NK-92 (cell line): ENCODE results near the gene UBE4B.
"Not testable (repeated sequence)": the region's sequence is repeated elsewhere in the genome, so short reads cannot be mapped to it uniquely, and the experiment has no call there.

Source experiments
- DNase-seq: peaks from one replicate; lab custom pipeline; 2025; ENCODE audit not compliant: unreplicated experiment; lab: John Stamatoyannopoulos, UW

UBE4B gene

GRCh38 chr1:10070206-10070605 lies 37.4 kb downstream of the UBE4B start:
- no peak for DNase-seq

DNA sequence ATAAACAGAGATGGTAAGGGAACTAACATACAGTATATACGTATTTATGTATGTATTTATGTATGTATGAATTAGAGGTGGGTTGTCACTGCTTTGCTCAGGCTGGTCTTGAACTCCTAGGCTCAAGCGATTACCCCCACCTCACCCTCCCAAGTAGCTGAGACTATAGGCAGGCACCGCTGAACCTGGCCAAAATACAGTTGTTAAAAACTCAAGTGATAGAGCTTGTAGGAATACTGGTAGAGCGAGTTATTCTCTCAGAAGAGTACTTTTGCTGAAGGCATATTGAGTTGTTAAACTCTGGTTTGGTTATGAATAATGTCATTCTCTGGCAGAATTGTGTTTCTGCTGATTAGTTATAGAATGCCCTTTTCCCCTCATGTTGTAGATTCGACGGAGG lies 38.9 kb downstream of the UBE4B start:
- no peak for DNase-seq

- DNase-seq: not testable (repeated sequence)
Observed at GRCh38 chr1:10073371-10073770, 40.6 kb downstream of the UBE4B start.

DNA sequence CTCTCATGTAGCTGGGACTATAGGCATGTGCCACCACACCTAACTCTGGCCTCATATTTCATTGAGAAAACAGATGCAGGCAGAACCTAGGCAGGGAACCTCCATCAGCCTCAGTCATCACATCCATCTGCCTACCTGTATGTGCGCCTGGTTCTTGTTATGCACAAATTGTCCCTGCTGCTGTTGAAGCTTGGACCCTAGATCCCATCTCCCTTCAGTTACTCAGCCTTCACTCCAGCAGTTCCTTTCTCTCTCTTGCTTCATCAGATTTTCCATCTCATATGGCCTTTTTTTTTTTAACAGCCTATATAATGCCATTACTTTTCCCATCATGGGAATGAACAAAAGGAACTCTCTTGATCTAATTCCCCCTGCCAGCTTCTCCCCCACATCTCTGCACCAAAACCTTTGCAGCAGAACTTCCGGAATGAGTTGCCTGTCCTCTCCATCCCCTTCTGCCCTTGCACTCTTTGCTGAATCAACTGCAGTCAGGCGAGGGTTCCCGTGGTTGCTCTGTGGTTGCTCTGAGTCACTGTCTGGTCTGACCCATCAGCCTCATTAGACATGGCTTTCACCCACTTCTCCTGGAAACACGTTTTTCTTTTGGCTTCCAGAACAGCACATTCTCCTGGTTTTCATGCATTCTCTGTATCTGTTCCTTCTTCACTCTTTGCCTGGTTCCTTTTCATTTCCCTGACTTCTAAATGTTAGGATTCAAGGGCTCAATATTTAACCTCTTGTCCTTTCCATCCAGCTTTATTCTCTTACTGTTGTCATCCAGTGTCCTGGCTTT lies 41.5 kb downstream of the UBE4B start:
- DNase-seq: no peak

DNA sequence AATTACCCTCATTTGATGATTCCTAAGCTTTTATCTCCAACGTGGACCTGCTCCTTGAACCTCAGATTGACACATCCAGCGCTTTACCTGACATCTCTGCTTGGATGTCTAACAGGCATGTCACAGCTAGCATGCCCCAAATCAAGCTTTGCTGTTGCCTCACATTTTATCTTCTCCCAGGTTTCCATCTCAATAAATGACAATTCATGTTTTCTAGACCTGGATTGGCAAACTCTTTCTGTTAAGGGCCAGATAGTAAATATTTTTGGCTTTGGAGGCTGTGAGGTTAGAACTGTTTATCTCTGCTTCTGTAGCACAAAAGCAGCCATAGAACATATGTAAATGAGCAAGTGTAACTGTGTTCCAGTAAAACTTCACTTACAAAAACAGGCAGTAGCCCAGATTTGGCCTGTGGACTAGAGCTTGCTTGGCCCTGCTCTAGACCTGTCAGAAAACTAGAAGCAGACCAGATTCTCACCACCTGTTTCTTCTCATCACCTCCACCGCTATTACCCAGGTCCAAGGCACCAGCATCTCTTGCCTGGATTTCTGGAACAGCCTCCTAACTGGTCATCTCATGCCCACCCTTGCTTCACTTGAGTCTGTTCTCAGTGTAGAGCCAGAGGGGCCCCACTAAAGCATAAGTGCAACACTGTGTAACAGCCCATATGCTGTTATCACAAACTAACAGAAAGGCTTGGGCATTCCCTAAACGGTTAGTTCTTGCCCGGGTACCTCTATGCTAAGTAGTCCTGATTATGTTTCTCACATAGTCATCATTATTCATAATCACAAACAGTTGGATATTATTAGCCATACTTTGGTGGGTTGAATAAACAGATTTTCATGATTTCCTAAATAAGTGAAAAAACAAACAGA lies 42.3 kb downstream of the UBE4B start:
- no peak for DNase-seq

- DNase-seq: no peak
Observed at GRCh38 chr1:10075732-10076131, 43.0 kb downstream of the UBE4B start.

DNA sequence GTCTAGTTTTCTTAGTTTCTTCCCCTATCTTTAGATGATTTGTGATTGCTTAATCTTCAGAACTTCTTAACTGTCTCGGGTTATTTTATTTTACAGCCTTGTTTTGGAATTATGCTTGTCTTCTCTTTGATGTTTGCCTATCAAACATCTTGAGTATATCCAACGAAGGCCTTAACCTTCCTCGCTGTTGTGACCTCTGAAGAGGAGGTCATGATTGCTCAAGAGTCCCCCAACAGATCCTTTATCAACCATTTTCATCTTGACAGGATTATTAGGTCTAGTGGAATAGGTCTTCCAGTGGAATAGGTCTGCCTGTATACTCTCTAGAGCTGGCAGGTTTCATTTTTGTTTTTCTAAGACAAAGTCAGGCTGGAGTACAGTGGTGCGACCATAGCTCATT lies 45.7 kb downstream of the UBE4B start:
- DNase-seq: no peak

GRCh38 chr1:10080523-10080922 lies 47.8 kb downstream of the UBE4B start:
- no peak for DNase-seq

GRCh38 chr1:10082785-10083479 lies 50.2 kb downstream of the UBE4B start:
- DNase-seq: no peak

- DNase-seq: no peak
Observed at GRCh38 chr1:10084045-10084444, 51.3 kb downstream of the UBE4B start.

GRCh38 chr1:10085076-10085475 lies 52.3 kb downstream of the UBE4B start:
- DNase-seq: no peak

DNA sequence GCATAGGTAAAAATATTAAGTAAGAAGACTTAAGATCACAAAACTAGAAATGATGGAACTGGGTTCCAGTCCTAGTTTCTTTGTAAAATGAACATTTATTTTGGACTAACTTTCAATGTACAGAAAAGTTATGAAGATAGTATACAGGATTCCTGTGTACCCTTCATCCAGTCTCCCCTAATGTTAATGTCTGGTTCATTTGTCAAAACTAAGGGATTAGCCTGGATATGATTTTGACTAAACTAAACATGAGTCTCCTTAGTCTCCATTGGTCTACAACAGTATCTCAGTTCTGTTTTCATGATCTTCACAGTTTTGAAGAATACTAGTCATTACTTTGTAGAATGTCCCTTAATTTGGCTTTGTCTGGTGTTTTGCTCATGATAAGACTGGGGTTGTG lies 54.5 kb downstream of the UBE4B start:
- no peak for DNase-seq

DNA sequence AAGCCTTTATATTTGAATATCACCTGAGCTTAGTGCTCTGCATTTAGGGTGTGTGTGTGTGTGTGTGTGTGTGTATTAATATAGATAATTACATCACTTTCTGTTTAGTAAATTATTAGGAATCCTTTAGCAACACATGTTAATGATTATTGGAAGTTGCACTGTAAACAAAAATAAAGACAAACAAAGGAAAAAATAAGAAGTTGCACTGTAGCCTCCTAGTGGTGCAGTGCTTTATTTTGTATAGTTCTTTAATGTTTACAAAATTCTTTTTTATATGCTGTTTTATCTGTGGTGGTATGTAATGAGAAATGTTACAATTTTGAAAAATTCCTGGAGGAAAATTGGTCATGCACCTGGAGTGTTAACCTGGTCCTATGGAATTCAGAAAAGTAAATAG lies 69.2 kb downstream of the UBE4B start:
- DNase-seq: no peak

DNA sequence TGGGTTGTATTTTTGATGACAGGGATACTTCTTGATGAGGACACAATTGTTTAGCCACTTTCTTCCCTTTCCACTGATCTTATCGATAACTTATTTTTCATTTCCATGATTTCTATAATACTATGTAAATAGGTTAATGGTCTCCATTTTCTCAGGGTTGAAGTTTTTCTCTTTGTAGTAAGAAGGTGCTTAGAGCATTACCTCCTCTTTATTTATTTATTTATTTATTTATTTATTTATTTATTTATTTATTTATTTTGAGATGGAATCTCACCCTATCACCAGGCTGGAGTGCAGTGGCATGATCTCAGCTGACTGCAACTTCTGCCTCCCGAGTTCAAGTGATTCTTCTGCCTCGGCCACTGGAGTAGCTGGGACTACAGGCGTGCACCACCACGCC lies 70.4 kb downstream of the UBE4B start:
- no peak for DNase-seq

DNA sequence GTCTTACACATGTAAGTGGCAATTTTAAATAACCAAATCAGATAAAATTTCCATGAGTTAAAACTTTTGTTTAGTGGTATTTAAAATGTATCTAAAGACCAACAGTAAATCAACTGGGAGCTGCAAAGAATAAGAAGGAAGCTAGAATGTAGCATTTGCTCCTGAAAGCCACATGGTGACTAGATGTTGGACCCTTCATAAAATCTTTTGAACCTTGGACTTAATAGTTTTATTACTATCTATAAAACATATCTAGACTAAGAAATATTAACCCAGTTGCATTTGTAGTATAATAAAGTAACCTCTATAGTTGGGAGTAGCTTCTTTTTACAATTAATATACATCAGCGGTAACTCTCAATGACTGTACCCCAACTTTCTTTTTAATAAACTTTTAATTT lies 72.1 kb downstream of the UBE4B start:
- DNase-seq: no peak

GRCh38 chr1:10105484-10105883 lies 72.7 kb downstream of the UBE4B start:
- no peak for DNase-seq

DNA sequence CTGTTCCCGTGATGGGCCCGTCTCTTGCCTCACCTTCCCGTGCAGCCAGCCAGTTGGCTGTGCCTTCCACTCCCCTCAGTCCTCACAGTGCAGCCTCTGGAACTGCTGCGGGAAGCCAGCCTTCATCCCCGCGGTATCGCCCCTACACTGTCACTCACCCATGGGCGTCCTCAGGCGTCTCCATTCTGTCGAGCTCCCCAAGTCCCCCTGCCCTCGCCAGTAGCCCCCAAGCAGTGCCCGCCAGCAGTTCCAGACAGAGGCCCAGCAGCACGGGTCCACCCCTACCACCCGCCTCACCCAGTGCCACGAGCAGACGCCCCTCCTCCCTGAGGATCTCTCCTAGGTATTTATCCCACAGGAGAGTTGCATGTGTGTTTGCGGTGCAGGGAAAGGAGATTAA lies 73.5 kb downstream of the UBE4B start:
- no peak for DNase-seq

- no peak for DNase-seq
Observed at GRCh38 chr1:10106756-10107475, 74.2 kb downstream of the UBE4B start.

GRCh38 chr1:10107476-10107847 lies 74.7 kb downstream of the UBE4B start:
- not testable (repeated sequence) for DNase-seq

DNA sequence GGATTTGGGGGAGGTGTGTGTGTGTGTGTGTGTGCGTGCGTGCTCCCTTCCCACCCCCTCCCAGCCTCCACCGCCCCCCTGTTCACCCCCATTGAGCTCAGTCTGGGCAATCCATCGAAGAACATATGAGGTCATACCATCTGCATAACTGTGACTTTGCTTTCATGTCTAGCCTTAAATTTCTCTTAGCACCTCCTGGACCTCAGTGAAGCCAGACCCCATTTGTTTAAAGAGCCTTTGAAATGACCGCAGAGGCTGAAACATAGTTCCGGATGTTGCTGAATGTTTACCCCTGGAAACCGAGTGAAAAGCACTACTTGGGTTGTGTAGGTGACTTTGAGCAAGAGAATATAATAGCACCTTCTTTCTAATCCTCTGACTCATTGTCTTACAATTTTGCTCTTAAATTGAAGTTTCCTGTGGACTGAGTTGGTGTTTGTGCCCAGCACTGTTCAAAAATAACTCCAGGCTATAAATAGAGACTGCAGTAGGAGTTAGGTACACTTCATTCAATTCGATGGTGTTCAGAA lies 75.4 kb downstream of the UBE4B start:
- no peak for DNase-seq
